H7 (cell line): ENCODE measurements around the gene ST3GAL4. TPM values are rescaled to one million over a fixed set of nuclear protein-coding genes. Genes with fewer than 3 reads are reported as not detected.

Experiments used
- DNase-seq: peaks from one replicate; pipeline ENCODE4 v3.0.0; 2012
- H3K27me3 ChIP-seq: 2 replicates; pipeline ENCODE4 v1.6.0; 2011; ENCODE audit warnings: mild to moderate bottlenecking, low read length; ENCODE audit not compliant: control insufficient read depth, insufficient read depth
- H3K36me3 ChIP-seq: replicated peaks from 2 replicates; pipeline ENCODE4 v1.5.1; 2011; ENCODE audit warnings: low read length; ENCODE audit not compliant: control insufficient read depth, insufficient read depth
- H3K4me3 ChIP-seq: 2 replicates; pipeline ENCODE4 v1.5.1; 2011; ENCODE audit warnings: low read depth, mild to moderate bottlenecking, control low read depth, low read length, moderate library complexity; ENCODE audit not compliant: insufficient read depth
- total RNA-seq: library from RNA; depleted of rRNA; stranded (reverse); fragments of >200 nt; shearing (Covaris generic); gene quantifications from 2 replicates; pipeline ENCODE4 v1.2.3, GENCODE V29; 2014

ST3GAL4 gene
- total RNA-seq, 1 experiment from 2014 or later, result 16.0 TPM

DNA sequence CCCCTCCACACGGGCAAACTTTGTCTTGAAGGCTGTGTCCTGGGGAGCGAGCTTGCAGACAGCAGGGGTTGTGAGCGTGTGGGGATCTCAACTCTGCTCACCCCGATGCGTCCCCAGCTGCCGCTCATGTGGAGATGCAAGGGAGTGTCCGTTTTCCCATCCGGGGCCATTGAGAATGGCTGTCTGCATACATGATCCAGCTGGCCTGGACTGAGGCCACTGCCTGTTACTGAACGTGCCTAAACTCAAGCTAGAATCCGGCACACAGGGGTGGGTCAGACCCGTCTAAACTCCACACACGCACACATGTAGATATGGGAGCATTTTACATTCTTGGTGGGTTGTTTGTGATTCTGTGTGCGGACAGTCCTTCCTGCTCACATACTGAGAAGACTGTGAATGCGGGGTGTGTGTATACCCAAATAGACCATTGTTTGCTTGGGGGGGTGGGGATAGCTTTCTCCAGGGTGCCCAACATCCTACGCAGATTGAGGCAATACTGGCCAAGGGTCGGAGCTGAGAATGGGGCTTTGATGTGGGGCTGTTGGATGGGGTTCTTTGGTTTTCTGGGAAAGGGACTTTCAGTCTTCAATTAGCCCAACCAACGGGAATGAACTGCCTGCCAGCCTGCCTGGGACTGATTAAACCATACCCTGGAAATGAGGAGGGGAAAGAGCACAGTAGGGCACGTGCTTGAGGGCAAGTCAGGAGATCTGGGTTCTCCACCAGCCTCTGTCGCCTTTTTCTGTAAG is 60.4 kb downstream of the ST3GAL4 start:
- Histone ChIP-seq H3K4me3 (no peak overlapping the region), H3K36me3 (no peaks in the 10 kb centered on the region; the same call in 1 of the 2 replicates), H3K27me3 (no peaks in the 10 kb centered on the region)
- peak; percentile 53 for DNase-seq

- DNase-seq, result peak; percentile 94
- no peaks in the 10 kb centered on the region for H3K27me3 ChIP-seq
- no peaks in the 10 kb centered on the region; the same call in 1 of the 2 replicates for H3K36me3 ChIP-seq
- H3K4me3 ChIP-seq, result peak overlapping the region; percentile 42
These were observed 61.1 kb downstream of the ST3GAL4 start for GRCh38 chr11:126416542-126417090.

DNA sequence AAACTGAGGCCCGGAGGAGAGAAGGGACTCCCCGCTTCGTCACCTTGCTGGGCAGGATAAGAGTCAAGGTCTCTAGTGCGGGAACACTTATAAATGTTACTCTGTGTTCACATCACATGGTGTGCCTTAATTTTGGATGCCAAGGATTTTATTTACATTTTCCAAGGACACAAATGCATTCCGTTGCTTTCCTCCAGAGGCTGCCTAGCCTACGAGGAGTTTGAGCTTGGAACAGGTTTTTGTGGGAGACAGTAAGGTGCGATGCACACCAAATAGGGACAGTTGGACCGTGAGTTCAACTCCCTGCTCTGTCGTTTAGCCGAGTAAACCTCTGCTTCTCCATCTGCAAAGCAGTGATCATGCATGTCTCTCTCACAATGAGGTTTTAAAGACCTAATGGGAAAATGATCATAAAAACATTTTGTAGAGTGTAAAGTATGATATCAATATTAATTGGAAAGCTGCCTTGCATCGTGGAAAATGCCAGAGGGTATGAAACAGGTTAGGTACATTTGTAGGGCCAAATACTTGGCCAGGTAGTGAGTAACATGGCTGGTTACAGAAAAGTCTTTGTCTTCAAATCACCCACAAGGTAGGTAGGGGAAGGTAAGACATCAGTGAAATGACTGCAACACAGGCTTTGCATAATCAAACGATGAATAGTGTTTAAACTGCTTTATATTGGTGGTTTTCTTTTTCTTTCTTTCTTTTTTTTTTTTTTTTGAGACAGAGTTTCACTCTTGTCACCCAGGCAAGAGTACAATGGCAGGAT is 61.8 kb downstream of the ST3GAL4 start:
- Histone ChIP-seq H3K4me3 (no peak overlapping the region), H3K36me3 (no peaks in the 10 kb centered on the region; the same call in 1 of the 2 replicates), H3K27me3 (no peaks in the 10 kb centered on the region)
- DNase-seq, result no peak

- DNase-seq, result no peak
- Histone ChIP-seq H3K36me3 (no peaks in the 10 kb centered on the region), H3K4me3 (no peak overlapping the region), H3K27me3 (no peaks in the 10 kb centered on the region)
These were observed 63.4 kb downstream of the ST3GAL4 start for GRCh38 chr11:126418887-126419286.

GRCh38 chr11:126419801-126420697 is 64.6 kb downstream of the ST3GAL4 start:
- no peaks in the 10 kb centered on the region for H3K27me3 ChIP-seq

DNA sequence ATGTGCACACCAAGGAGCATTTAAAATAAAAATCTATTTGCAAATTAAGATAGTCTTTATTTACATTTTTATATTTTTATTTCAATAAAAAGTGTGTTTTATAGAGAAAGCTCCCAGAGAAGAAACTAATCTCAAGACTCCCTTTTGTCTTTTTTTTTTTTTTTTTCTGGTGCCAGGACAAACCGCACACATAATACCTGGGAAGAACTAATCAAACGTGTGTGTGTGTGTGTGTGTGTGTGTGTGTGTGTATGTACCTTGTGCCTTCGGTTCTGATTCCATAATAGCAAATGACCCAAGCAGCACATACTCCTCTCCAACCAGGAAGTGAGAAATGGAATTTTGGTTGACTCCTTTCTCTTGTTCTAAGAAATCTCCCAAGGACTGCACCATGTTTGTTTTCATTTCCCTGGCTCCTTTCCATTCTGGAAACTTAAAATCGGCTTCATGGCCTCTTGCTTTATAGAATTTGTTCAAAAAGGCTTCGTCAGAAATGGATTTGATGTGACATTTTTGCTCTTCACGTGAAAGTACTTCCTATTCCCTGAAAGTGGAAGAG is 65.3 kb downstream of the ST3GAL4 start:
- no peak for DNase-seq
- H3K27me3 ChIP-seq, result no peaks in the 10 kb centered on the region
- no peaks in the 10 kb centered on the region for H3K36me3 ChIP-seq
- H3K4me3 ChIP-seq, result no peak overlapping the region

More at GRCh38 chr11:126419801-126420697, 64.6 kb downstream of the ST3GAL4 start:
- H3K4me3 ChIP-seq, result no peak overlapping the region
- DNase-seq, result no peak
- H3K36me3 ChIP-seq, result no peaks in the 10 kb centered on the region

DNA sequence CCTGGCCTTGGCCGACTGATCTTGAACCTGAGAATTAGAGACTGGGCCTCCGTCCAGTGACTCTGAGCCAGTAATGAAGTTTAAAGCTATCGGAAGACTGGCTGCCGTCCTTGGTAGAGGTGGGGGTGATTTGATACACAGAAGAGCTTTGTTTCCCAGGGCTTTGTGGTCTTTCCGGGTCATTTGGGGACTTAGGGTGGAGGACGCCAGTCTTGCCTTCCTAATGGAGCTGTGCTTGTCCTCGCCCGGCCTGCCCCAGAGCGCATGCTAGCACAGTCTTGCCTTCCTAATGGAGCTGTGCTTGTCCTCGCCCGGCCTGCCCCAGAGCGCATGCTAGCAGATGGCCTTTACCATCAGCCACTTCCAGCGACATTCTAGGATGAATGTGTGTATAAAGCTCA is 65.8 kb downstream of the ST3GAL4 start:
- H3K36me3 ChIP-seq, result no peaks in the 10 kb centered on the region
- no peak for DNase-seq
- no peaks in the 10 kb centered on the region for H3K27me3 ChIP-seq
- H3K4me3 ChIP-seq, result no peak overlapping the region

DNA sequence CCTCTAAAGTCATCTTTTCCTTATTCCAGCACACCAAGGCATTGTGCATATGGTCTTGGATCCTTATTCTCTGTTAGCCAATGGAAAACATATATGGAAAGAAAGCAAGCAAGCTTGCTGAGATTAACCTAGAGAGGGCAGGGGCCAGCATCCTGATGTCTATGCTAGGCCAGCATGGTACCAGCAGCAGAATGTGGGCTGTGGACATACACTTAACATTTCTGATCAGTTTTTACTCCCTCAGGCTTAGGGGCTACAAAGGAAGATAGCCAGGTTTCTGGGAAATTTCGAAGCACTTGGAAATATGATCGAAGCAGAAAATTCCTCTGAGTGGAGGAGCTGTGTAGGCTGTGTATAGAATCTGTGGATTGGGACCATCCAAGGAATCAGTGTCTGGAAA is 67.0 kb downstream of the ST3GAL4 start:
- no peaks in the 10 kb centered on the region for H3K27me3 ChIP-seq
- no peak for DNase-seq
- H3K4me3 ChIP-seq, result no peak overlapping the region
- H3K36me3 ChIP-seq, result no peaks in the 10 kb centered on the region

DNA sequence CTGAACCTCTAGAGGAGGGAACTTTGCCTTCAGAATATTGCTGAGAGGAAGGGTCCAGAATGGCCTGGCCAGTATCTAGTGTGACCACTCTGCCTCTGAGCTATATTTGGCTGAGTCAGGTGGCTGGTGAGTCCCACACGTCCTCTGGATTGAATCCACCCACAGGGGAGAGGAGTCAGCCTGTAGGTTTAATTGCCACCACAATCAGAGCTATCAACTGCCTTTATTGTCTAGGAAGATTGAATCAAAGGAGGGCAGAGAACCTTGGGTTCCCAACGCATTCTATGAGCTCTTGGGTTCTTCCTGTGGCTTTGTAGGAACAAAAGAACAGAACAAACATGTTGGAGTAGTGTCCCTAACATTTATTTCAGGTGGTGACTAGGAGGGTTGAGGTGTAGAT is 67.7 kb downstream of the ST3GAL4 start:
- Histone ChIP-seq H3K36me3 (no peaks in the 10 kb centered on the region), H3K27me3 (no peaks in the 10 kb centered on the region), H3K4me3 (no peak overlapping the region)
- DNase-seq, result no peak

- Histone ChIP-seq H3K4me3 (no peak overlapping the region), H3K36me3 (no peaks in the 10 kb centered on the region), H3K27me3 (no peaks in the 10 kb centered on the region)
- DNase-seq, result no peak
These were observed 68.3 kb downstream of the ST3GAL4 start for GRCh38 chr11:126423743-126424142.

DNA sequence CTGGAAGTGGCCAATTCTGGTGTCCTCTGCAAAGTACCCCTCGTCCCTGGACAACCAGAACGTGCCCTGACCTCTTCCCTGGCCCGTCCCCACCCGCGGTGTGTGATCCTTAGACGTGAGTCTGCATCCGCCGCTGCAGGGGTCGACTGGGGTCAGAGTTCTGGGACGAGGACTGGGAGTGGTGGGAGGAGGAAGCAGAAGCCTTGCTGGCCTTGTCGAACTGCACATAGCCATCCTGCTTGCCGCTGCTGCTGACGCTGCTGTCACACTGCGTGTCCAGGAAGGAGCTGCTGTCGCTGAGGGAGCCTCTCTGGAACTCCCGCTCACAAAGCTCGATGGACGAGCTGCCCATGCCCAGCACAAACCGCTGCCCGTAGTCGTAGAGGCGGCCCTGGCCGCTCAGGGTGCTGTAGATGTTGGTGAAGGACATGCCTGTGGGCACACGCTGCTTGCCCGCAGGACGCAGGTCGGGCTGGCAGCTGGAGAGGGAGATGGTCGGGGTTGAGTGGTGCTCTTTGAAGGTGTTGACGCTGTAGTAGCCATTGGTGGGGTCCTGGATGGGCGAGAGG is 69.1 kb downstream of the ST3GAL4 start:
- Histone ChIP-seq H3K27me3 (no peaks in the 10 kb centered on the region), H3K4me3 (no peak overlapping the region), H3K36me3 (no peaks in the 10 kb centered on the region)
- DNase-seq, result no peak

GRCh38 chr11:126426106-126426505 is 70.6 kb downstream of the ST3GAL4 start:
- no peaks in the 10 kb centered on the region for H3K36me3 ChIP-seq
- H3K27me3 ChIP-seq, result no peaks in the 10 kb centered on the region

DNA sequence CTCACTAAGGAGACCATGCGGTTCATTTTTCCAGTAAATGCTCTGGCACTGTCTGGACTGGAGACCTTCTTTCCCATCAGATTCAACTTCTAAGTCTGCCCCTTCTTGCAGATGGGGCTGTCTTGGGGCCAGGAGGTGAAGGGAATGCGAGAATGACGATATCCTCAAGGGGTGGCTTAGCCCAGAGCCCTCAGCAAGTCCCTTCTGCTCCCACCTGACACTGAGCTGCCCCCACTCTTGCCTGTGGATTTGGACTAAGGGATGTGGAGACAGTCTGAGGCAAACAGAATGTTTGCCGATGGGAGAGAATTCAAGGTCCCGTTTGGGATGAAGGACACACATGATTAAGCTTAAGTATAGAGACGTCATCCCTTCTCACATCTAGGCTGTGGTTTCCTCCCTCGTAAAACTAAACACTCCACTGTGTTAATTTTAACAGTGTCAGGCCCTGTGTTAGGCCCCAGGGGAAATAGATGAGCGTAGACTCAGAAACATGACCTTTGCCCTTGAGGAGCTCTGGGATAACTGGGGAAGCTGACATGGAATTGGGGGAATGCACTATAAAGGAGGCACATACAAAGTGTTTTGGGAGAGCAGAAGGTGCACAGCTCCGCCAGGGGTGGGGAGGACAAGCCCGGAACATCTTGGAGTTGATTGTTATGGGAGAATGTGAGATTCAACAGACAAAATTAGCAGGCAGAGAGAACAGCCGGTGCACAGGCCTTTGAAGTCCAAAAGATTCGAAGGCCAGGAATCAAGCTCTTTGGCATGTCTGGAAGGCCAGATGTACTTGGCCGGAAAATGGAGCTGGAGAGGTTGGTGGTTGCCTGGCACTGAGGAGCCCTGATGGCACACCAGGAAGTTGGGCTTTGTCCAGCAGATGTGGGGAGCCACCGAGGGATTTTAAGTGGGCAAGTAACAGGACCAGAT is 71.6 kb downstream of the ST3GAL4 start:
- Histone ChIP-seq H3K27me3 (no peaks in the 10 kb centered on the region), H3K4me3 (no peak overlapping the region), H3K36me3 (no peaks in the 10 kb centered on the region)
- no peak for DNase-seq

More at GRCh38 chr11:126426106-126426505, 70.6 kb downstream of the ST3GAL4 start:
- no peak for DNase-seq
- no peak overlapping the region for H3K4me3 ChIP-seq
